HL-60/S4 treated with phorbol 12-myristate 13-acetate at 8.2 ng/mL for 4 days and 3 days (cell line): ENCODE results near the gene ZBTB46.
"Not testable (repeated sequence)": the region's sequence is repeated elsewhere in the genome, so short reads cannot be mapped to it uniquely, and the experiment has no call there.

Experiments used
- in situ Hi-C: fragments of 300-500 bp; cut with MboI; formaldehyde crosslinking; loops from 2 replicates; pipeline ENCODE4 v1.15.0; 2022; ENCODE audit warnings: low sequenced_read_pairs

The ZBTB46 gene

DNA sequence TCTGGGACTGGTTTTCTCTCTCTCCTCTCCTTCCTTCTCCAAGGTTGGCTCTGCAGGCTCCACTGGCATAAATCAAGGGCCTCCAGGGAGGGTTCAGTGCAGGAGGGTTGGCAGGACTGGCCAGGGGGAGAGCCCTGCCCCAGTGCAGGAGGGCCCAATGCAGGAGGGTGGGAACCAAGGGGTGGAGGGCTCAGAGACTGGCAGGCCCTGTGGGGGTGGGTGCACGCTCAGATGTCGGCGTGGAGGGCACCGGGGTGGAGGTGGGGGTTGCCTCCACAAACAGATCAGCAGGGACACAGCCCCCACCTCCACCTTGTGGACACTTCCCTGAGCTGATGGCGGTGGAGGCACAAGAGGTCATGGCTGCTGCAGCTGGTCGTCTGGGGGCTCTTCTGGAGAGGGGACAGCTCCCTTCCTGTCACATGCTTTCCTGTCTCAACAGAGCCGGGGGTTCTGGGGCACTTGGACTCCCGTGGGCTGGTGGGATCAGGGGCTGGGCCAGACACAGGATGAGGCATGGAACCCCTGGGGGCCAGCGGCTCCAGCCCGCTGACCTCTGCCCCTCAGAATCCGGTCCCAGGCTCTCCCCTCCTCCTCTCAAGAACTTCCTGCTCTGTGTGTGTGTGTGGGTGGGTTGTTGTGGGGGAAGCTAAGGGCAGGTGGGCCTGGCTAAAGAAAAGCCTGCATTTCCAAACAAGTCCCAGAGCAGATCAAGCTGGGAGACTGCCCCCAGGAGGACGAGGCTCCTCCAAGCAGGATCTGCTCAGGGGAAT, 27.5 kb upstream of the ZBTB46 start:
- in situ Hi-C loops, result no loop called here

DNA sequence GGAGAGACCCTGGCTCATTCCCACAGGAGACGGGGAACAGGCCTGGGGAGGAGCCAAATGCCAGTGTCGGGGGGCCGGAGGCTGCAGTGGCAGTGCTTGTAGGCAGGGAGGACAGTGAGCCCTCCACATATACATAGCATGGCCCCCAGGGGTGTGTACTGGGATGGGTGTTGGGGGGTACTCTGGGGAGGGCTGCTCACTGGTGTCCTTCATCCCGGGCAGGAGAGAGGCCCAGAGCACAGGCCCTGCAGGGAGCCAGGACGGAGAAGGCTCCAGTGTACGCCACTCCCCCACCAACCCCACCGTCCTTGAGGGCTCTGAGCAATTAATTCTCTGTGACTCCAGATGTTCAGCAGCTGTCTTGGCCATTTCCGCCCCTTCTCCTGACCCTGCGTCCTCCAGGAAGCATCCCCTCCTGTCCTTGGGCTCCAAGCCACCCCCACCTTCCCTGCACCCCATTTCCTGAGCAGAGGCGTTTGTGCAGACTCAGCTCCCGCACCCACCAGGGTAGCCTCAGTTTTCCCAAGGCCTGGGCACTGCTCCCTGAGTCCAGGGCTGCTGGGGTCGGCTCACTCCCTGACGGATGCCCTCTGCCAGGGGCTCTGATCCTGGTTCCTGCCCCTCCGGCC, 26.8 kb upstream of the ZBTB46 start:
- in situ Hi-C loops, result no loop called here

DNA sequence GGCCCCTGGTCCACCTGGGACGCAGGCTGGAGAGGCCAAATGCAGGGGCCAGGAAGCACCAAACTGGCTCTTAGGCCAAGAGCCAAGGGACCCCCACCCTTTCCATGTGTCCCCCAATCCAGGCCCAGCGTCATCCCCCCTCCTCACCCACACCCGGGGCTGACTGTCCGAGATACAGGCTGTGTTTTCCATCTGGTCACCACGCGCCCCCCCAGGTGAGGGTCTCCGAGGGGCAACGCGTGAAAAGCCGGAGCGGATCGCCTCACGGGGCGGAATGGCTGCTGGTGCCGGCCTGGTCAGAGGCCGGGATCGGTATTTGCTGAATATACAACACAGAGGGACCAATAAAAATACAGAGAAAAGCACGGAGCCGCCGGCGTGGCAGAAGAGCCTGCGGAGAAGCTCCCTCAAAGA, 25.0 kb upstream of the ZBTB46 start:
- in situ Hi-C loops, result no loop called here

DNA sequence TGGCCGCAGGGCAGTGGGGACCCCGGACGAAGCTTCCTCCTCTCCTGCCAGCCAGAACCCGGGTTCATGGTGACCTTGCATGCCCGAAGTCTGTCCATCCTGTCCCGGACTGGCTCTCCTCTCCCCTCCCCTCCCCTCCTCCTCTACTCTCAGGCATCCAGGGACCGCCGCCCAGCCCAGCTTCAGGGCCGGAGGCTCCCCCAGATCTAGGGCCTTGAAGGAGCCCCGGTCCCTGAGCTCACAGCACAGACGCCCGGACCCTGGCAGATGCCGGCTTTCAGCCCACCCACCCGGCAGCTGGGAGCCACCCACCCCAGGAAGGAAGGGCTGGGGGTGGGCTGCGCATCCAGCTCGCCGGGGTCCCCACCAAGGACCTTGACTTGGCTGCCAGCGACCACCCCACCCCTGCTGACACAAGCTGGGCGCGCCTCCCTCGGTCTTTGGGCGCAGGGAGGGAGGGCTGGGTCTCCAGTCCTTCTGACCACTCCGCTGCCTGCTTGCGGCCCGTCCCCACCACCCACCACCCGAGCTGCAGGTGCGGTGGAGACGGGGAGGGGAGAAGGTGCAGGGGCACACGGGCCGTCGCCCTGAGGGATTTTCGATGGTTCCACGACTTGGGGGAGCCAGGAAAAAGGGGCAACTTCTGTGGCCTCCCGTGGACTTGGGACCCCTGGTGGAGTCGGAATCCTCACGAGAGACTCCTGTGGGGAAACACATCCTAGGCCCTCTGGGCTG, 24.5 kb upstream of the ZBTB46 start:
- in situ Hi-C loops, result no loop called here

DNA sequence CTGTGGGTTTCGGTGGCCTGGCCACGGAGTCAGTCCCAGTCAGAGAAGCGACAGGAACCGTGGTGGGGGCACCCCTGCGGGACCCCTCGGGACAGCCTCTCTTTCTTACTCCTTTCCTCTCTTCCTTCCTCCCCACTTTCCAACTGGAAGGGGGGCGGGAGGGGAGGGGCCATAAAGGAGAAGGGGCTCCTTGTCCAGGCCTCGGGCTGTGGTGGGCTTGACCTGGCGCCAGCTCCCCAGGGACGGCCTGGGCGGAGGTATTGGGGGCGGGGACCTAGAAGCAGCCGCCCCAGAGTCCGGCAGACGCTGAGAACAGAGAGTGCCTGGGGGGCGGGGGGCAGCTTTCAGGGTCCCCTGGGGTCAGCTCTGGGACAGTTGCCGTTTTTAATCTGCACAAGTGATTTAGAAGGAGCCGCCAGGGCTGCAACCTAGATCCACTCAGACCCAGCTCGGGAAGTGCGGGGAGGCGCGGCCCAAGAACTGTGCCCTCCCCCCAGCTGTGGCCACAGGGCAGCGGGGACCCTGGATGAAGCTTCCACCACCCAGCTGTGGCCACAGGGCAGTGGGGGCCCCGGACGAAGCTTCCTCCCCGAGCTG, 23.8 kb upstream of the ZBTB46 start:
- in situ Hi-C loops, result no loop called here

DNA sequence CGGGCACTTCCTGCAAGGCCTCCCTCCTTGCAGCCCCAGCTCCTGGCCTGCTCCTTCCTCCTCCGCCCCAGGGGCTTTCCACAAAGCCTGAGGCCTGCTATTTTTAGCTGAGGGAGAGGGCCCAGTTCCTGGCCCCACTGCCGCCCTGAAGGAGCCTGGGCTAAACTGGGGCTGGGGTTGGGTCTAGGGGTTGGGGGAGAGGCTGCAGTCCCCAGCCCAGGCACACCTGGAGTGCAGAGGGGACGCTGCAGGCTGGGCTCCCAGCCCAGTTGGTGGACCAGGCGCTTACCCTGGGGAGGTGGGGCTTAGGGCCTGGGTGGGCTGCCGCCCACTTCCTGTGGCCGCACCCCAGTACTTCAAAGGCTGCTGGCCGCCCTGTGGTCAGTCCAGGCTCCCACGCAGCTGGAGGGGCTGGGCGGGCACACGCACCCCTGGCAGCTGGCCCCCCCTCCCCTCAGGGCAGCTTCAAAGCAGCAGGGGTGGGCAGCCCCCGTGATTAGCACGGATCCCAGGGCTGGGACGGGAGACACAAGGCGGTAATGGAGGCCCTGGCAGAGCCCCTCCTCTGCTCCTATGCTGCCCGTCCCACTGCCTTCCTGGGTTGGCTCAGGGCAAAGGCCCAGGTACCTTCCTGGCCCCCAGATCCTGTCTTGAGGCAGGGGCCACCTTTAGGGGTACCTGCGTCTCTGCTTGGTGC, 23.2 kb upstream of the ZBTB46 start:
- in situ Hi-C loops, result no loop called here

DNA sequence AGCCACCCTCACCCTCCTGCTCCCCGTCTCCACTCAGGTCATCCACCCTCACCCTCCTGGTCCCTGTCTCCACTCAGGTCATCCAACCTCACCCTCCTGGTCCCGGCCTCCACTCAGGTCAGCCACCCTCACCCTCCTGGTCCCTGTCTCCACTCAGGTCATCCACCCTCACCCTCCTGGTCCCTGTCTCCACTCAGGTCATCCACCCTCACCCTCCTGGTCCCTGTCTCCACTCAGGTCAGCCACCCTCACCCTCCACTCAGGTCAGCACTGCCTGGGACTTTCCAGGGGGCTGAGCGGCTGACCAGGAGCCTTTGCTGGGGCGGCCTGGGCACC, 22.6 kb upstream of the ZBTB46 start:
- in situ Hi-C loops, result not testable (repeated sequence)

DNA sequence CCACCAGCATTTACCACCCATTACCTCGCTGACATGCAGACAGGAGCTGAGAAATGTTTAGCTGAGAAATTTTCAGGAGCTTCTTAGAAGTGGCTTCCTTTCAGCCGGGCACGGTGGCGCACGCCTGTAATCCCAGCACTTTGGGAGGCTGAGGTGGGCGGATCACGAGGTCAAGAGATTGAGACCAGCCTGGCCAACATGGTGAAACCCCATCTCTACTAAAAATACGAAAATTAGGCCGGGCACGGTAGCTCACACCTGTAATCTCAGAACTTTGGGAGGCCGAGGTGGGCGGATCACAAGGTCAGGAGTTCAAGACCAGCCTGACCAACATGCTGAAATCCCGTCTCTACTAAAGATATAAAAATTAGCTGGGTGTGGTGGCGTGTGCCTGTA, 20.5 kb upstream of the ZBTB46 start:
- in situ Hi-C loops, result not testable (repeated sequence)

DNA sequence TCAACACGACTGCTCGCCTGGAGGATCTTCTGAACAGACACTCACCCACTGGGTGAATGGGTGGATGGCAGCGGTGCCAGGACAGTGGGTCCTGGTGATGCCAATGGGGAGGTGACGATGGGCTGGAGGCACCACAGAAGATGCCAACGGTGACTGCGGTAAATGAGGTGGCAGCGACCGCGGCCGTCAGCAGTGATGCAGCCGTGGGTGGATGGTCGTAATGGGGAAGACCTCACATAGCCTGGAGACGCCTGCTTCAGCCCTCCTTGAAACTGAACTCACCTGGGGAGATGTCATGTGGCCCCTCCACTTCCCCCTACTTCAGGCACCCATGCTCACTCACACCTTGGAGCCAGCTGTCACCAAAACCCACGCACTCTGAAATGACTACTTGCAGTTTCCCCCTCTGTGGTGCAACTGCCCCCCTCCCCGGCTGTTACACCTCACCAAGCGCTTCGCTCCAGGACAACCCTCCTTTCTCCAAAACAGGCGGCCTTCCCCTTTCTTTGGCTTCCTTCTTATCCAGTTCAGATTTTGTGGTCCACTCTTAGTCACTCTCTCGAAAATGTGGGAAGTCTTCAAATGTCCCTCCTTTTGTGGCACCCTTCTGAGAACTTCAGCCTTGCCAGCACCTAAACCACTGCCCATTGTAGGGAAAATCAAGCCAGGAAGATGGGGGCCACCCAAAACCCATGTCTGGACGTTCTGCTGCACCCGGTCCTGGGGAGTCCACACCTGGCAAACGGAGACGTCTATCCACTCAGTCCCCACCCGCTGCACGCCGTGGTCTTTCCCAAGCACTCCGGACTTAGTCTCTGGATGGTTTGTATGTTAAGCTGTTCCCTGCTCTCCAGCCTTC, 19.9 kb upstream of the ZBTB46 start:
- in situ Hi-C loops, result no loop called here

DNA sequence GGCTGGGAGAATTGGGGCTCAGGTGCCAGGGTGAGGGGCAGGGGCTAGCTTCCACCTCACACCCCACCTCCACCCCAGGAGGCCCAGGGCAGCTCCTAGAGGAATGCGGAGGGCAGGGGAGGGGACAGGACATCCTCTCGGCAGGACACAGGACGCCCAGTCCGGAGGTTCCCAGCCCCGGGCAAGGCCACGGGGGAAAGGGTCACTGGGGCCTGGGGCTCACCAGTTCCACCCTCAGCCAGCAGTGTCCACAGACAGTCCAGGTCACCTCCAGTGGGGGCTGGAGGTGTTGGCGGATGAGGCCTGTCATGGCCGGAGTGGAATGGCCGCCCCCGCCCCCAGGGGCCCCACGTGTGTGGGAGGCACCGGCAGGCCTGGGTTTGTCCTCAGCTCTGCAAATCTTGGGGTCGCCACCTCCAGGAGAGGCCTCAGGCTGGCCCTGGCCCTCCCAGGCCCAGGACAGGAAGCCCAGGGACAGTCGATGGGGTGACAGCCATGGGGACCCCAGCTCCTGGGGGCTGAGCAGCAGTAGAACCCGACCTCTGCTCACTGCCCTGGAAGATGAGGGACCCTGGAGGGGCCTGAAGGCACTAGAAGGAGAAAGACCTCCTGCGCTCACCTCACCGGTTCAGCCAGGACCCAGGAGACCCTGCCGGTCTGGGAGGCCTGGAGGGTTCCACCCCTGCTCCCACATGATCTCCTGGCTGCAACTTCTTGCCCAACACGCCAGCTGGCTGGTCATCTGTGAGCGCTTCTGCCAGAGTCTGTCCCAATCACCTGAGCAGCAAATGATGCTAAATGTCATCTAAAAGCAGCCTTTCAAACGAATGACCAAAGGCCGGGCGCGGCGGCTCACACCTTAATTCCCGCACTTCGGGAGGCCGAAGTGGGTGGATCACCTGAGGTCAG, 17.2 kb upstream of the ZBTB46 start:
- in situ Hi-C loops, result no loop called here

DNA sequence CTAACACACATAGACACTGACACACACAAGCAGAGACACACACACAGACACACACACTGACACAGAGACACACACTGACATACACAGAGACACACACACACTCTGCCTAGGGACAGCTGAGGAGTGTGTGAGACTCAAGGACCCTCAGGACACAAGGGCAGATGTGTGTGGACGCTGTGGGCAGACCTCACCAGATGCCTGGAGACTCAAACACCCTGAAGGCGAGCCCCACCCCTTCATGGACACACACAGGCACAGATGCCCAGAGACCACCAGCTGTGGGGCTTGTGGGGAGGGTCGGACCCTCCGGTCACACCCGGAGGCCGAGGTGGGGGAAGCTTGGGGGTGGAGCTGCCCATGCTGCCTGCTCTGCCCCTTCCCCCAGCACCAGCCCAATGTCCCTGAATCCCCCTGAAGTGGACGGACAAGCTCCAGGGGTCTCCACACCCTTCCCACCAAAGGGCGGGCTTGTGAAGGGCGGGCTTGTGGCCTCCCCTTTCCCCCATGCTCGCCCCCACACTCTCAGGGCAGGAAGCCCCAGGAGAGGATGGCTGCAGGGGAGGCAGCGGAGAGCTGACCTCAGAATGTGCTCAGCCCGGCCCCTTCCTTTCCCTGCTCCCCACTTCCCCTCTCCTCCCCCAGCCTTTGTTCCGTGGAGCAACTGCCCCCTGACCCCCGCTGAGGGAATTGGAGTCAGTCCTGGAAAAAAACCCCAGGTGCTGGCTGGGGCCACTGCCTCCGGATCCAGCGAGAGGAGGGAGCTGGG, 16.4 kb upstream of the ZBTB46 start:
- in situ Hi-C loops, result no loop called here

DNA sequence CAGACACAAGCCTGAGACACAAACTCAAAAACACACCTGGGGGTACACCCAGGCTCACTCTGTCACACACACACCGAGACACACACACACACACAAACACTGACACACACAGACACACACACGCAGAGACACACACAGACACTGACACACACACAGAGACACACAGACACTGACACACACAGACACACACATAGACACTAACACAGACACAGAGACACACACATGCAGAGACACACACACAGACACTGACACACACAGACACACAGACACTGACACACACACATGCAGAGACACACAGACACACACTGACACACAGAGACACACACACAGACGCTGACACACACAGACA, 15.8 kb upstream of the ZBTB46 start:
- in situ Hi-C loops, result no loop called here

DNA sequence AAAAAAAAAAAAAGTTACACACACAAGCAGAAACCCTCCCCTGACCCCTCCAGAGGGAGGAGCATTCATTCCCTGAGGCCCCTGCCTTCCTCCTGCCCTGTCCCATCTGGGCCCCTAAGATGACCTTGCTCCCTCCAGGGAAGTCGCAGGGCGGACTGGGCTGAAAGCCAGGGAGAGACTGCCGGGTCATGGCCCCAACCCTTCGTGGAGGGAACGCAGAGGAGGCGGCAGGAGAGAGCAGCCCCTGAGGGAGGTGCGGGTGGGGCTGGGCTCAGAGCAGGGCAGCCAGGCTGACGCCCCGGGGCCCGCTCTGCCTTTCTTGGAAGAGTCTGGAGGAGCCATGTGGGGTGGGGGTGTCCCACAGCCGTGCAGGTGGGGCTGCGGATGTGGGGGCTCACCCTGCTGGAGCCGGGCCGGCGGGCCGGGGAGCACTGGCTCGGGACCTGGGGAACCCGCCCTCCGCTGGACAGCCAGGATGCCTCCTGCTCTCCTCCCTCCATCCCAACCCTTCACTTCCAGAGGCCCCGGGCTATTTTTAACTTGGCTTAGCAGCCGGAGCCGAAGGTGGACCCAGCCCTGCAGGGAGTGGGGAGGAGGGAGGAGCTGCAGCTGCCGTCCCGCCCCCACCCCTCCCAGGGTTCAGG, 15.2 kb upstream of the ZBTB46 start:
- in situ Hi-C loops, result no loop called here

DNA sequence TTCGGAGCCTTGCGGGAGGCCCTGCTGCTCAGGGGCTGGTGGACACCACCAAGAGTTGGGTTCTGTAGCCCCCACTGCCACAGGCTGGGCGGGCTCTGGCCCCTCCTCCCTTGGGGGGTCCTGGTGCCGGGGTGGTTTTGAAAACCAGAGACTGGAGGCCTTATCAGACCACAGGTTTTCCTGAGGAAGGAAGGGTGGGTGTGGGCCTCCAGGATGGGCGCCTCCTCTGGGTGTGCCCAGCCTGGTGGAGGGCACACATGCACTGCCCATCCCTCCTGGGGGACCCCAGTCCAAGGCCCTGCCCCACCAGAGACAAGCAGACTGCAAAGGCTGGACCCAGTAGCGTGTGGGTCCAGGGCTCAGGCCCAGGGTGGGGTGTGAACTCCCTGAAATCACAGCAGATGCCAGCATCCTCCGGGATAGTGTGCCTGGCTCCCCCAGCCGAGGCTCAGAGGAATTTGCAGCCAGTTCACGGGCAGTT, 13.5 kb upstream of the ZBTB46 start:
- in situ Hi-C loops, result no loop called here

DNA sequence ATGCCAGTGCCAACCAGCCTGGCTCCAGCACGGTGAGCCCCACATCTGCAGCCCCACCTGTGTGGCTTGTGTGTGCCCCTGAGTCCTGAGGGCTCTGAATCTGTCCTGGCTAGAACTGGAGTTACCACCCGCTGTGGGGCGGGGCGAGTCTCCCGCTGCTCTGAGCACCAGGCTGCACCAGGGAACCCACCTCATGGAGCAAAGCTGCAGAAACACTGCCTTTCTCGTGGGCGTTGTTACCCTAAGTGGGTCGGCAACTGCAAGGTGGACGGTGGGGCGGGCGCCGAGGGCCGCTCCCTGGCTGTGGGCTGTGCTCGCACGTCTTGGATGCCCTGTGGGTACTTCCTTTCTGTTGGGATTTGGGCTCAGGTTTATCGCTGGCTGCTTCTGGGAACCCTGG, 12.7 kb upstream of the ZBTB46 start:
- in situ Hi-C loops, result no loop called here

DNA sequence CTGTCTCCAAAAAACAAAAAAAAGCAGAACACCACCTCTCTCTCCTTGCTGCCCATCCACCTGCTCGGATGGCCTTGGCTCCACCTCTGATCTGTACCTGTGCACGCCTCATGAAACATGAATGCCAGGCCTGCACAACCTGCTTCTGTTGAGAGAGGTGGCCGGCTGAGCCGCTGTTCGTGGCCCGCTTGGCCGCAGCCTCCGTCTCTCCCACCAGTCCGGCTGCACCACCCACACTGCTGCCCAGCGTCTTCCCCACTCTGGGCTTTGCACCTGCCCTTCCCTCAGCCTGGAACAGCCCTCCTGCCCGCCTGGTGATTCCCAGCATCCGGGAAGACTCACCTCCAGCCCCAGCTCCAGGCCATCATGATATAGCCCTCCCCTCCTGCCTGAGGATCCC, 12.2 kb upstream of the ZBTB46 start:
- in situ Hi-C loops, result no loop called here

DNA sequence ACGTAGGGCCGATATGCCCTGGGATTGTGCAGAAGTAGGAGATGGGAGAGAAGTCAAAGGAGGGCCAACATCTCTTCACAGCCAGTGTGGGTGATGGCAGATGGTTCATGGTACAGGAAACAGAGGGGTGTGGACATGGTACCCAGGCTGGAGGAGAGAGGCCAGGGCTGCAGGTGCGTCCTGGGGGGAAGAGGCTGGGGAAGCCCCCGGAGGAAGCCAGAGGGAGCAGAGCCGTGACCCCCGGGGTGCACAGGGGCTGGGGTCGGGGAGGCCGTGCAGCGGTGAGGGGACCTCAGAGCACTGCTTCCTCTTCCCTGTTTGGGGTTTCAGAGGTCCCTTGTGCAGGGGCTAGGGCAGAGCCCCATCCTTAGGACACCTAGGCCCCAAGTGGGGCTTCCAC, 11.2 kb upstream of the ZBTB46 start:
- in situ Hi-C loops, result no loop called here

DNA sequence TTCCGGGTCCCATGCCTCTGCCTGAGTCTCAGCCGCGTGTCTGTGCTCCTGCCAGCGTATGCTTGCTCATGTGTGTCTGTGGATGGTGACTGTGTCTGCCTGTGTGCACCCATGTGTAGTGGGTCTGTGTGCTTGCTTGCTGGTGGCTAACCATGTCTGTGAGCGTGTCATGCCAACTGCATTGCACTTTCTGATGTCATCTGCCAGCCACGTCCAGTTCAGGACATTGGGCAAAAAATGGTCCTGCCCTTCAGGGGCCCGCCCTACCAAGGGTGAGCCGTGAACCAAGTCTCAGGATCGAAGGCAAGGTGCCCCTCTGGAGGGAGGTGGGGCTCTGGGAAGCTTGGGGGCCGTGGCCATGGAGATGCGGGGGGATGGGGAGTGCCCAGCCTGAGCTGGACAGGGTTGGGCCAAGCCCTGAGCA, 9.4 kb upstream of the ZBTB46 start:
- in situ Hi-C loops, result no loop called here
